Inflammatory macrophage treated with lipopolysaccharide for 1 hour (primary cell): ENCODE data around the gene PSORS1C1.

Experiments used
- DNase-seq, 2 donors: peaks; one replicate each; pipeline ENCODE4 v3.0.0-alpha.2; 2020 to 2022

Gene PSORS1C1

GRCh38 chr6:31128093-31128676 is 13.6 kb downstream of the PSORS1C1 start:
- DNase-seq, result peak in 1 of 2 donors; percentile 63

GRCh38 chr6:31129130-31129529 is 14.5 kb downstream of the PSORS1C1 start:
- DNase-seq, result no peak

- DNase-seq, result no peak
Measured at GRCh38 chr6:31130751-31131150, 16.2 kb downstream of the PSORS1C1 start.

- no peak for DNase-seq
Measured at GRCh38 chr6:31131595-31131994, 17.0 kb downstream of the PSORS1C1 start.

- DNase-seq, result no peak
Measured at GRCh38 chr6:31132806-31133205, 18.2 kb downstream of the PSORS1C1 start.

GRCh38 chr6:31135710-31136109 is 21.1 kb downstream of the PSORS1C1 start:
- no peak for DNase-seq

GRCh38 chr6:31138982-31139381 is 24.4 kb downstream of the PSORS1C1 start, which contains the start of gene PSORS1C2:
TSS of gene PSORS1C2 (minus strand) at chr6:31139066. CDS start at chr6:31139026, 40 bp downstream.
- no peak for DNase-seq

GRCh38 chr6:31139599-31139998 is 25.0 kb downstream of the PSORS1C1 start:
- no peak for DNase-seq

GRCh38 chr6:31140643-31141042 is 26.0 kb downstream of the PSORS1C1 start:
- no peak for DNase-seq

GRCh38 chr6:31142361-31142761 is 27.8 kb downstream of the PSORS1C1 start:
- DNase-seq, result peak in 1 of 2 donors; percentile 29

GRCh38 chr6:31143148-31143547 is 28.5 kb downstream of the PSORS1C1 start:
- no peak for DNase-seq

- no peak for DNase-seq
Measured at GRCh38 chr6:31144296-31144969, 29.8 kb downstream of the PSORS1C1 start.

- no peak for DNase-seq
Measured at GRCh38 chr6:31144970-31145340, 30.4 kb downstream of the PSORS1C1 start.

GRCh38 chr6:31145386-31145785 is 30.8 kb downstream of the PSORS1C1 start:
- no peak for DNase-seq

- DNase-seq, result no peak
Measured at GRCh38 chr6:31149827-31150447, 35.3 kb downstream of the PSORS1C1 start.

GRCh38 chr6:31152781-31153180 is 38.2 kb downstream of the PSORS1C1 start:
- DNase-seq, result no peak

- no peak for DNase-seq
Measured at GRCh38 chr6:31154436-31154835, 39.8 kb downstream of the PSORS1C1 start.

GRCh38 chr6:31156641-31157040 is 42.0 kb downstream of the PSORS1C1 start:
- no peak for DNase-seq

- no peak for DNase-seq
Measured at GRCh38 chr6:31157513-31158139, 43.0 kb downstream of the PSORS1C1 start, which contains the start of gene CCHCR1. TSS of gene CCHCR1 (minus strand) at chr6:31157802. CDS start at chr6:31157600, 202 bp downstream.

GRCh38 chr6:31158140-31158862 is 43.7 kb downstream of the PSORS1C1 start, which contains the start of gene TCF19:
TSS of gene TCF19 (plus strand) at chr6:31158589. CDS start at chr6:31159470, 881 bp downstream.
- DNase-seq, result peak; percentile 99 to 100

GRCh38 chr6:31158863-31159855 is 44.6 kb downstream of the PSORS1C1 start:
- DNase-seq, result no peak
